SU-DHL-6 (cell line): ENCODE measurements around the gene STIMATE.

ENCODE experiments used
- H2AFZ ChIP-seq: fragments of 200-600 bp; sonication (generic); 2 replicates; pipeline ENCODE4 v1.6.1; 2014; ENCODE audit warnings: low read depth, mild to moderate bottlenecking, moderate library complexity, mixed read lengths, antibody characterized with exemption, low read length; ENCODE audit not compliant: severe bottlenecking
- H3F3A ChIP-seq: fragments of 200-600 bp; shearing (Covaris generic); 2 replicates; pipeline ENCODE4 v1.6.0; 2016; ENCODE audit warnings: antibody characterized with exemption, mild to moderate bottlenecking; ENCODE audit not compliant: insufficient read depth
- H3K27ac ChIP-seq: fragments of 200-600 bp; sonication (generic); 2 replicates; pipeline ENCODE4 v1.5.1; 2016; ENCODE audit warnings: low read depth, mild to moderate bottlenecking, low read length, moderate library complexity, mixed read lengths
- H3K27me3 ChIP-seq: fragments of 200-600 bp; sonication (generic), shearing (Covaris generic); 2 replicates; pipeline ENCODE4 v1.6.0; 2014; ENCODE audit warnings: mild to moderate bottlenecking, low read length
- H3K36me3 ChIP-seq: fragments of 200-600 bp; sonication (generic); 2 replicates; pipeline ENCODE4 v1.6.1; 2014; ENCODE audit warnings: mild to moderate bottlenecking, low read length, mixed read lengths
- H3K4me2 ChIP-seq: fragments of 300-600, 200-600 bp; shearing (Covaris generic), sonication (generic); 2 replicates; pipeline ENCODE4 v1.6.0; 2014; ENCODE audit warnings: low read length, low read depth, mild to moderate bottlenecking; ENCODE audit not compliant: poor library complexity, severe bottlenecking
- H3K4me3 ChIP-seq: fragments of 200-600 bp; sonication (generic); 2 replicates; pipeline ENCODE4 v1.5.1; 2014; ENCODE audit warnings: antibody characterized with exemption, low read length, mild to moderate bottlenecking, mixed read lengths; ENCODE audit not compliant: insufficient read depth, poor library complexity, severe bottlenecking
- H3K79me2 ChIP-seq: fragments of 200-600 bp; sonication (generic); 2 replicates; pipeline ENCODE4 v1.6.1; 2014; ENCODE audit warnings: mild to moderate bottlenecking, low read length, moderate library complexity; ENCODE audit not compliant: insufficient read depth
- H3K9ac ChIP-seq: fragments of 200-600 bp; sonication (generic); 2 replicates; pipeline ENCODE4 v1.7.0; 2014; ENCODE audit warnings: mild to moderate bottlenecking, low read length
- H3K9me2 ChIP-seq: fragments of 200-600 bp; sonication (generic); replicated peaks from 2 replicates; pipeline ENCODE4 v1.6.1; 2014; ENCODE audit warnings: low read length; ENCODE audit not compliant: insufficient read depth
- H3K9me3 ChIP-seq: fragments of 200-600 bp; sonication (generic); 2 replicates; pipeline ENCODE4 v1.6.1; 2014; ENCODE audit warnings: low read length, mixed read lengths; ENCODE audit not compliant: insufficient read depth
- H4K20me1 ChIP-seq: fragments of 200-600 bp; sonication (generic); 2 replicates; pipeline ENCODE4 v1.6.1; 2014; ENCODE audit warnings: low read depth, mild to moderate bottlenecking, antibody characterized with exemption, low read length, moderate library complexity, mixed read lengths
- CTCF ChIP-seq: fragments of 200-600 bp; sonication (generic); IDR thresholded peaks from one replicate; pipeline ENCODE4 v1.5.1; 2017; ENCODE audit warnings: antibody characterized with exemption, mild to moderate bottlenecking, low read length, moderate library complexity; ENCODE audit not compliant: insufficient read depth, poor library complexity, severe bottlenecking
- EZH2phosphoT487 ChIP-seq: fragments of 200-600 bp; sonication (generic), shearing (Covaris generic); conservative IDR thresholded peaks from 2 replicates; pipeline ENCODE4 v1.6.1; 2018; ENCODE audit warnings: mild to moderate bottlenecking, antibody characterized with exemption, low read length, moderate library complexity, mixed read lengths

Gene STIMATE

GRCh38 chr3:52877085-52877484, 20.3 kb downstream of the STIMATE start:
- Histone ChIP-seq H3K4me3 (no peak overlapping the region), H3K9me2 (no peaks in the 10 kb centered on the region), H3F3A (no peaks in the 10 kb centered on the region), H3K36me3 (no peaks in the 10 kb centered on the region), H4K20me1 (no peaks in the 10 kb centered on the region), H3K27ac (no peak overlapping the region), H3K4me2 (no peak overlapping the region), H3K9ac (no peak overlapping the region), H3K79me2 (no peaks in the 10 kb centered on the region), H3K9me3 (no peaks in the 10 kb centered on the region), H3K27me3 (no peaks in the 10 kb centered on the region), H2AFZ (no peak overlapping the region)
- no peak for TF ChIP-seq EZH2phosphoT487
- no peak for TF ChIP-seq CTCF

GRCh38 chr3:52874864-52875587, 22.3 kb downstream of the STIMATE start:
- TF ChIP-seq EZH2phosphoT487 (no peak), CTCF (no peak)
- H3K9me3 ChIP-seq = no peaks in the 10 kb centered on the region
- no peaks in the 10 kb centered on the region for H4K20me1 ChIP-seq
- no peak overlapping the region for H3K4me3 ChIP-seq
- H3K36me3 ChIP-seq = no peaks in the 10 kb centered on the region
- no peaks in the 10 kb centered on the region for H3F3A ChIP-seq
- H3K9ac ChIP-seq = no peak overlapping the region
- H3K4me2 ChIP-seq = no peak overlapping the region
- H2AFZ ChIP-seq = no peak overlapping the region
- H3K27ac ChIP-seq = no peak overlapping the region
- H3K27me3 ChIP-seq = no peaks in the 10 kb centered on the region
- H3K79me2 ChIP-seq = no peaks in the 10 kb centered on the region
- no peaks in the 10 kb centered on the region for H3K9me2 ChIP-seq

GRCh38 chr3:52874160-52874701, 23.1 kb downstream of the STIMATE start:
- no peaks in the 10 kb centered on the region for H3K27me3 ChIP-seq
- H3K9me2 ChIP-seq = no peaks in the 10 kb centered on the region
- H3K36me3 ChIP-seq = no peaks in the 10 kb centered on the region
- H4K20me1 ChIP-seq = no peaks in the 10 kb centered on the region
- H3F3A ChIP-seq = no peaks in the 10 kb centered on the region
- no peak overlapping the region for H2AFZ ChIP-seq
- H3K9me3 ChIP-seq = no peaks in the 10 kb centered on the region
- no peaks in the 10 kb centered on the region for H3K79me2 ChIP-seq
- no peak overlapping the region for H3K9ac ChIP-seq
- no peak overlapping the region for H3K4me2 ChIP-seq
- TF ChIP-seq CTCF = no peak
- TF ChIP-seq EZH2phosphoT487 = no peak
- no peak overlapping the region for H3K4me3 ChIP-seq
- H3K27ac ChIP-seq = no peak overlapping the region
